Measurements from ENCODE around the gene ACYP2. TPM values are rescaled to one million over a fixed set of nuclear protein-coding genes. Genes with fewer than 3 reads are reported as not detected.
"Not testable (repeated sequence)": the region's sequence is repeated elsewhere in the genome, so short reads cannot be mapped to it uniquely, and the experiment has no call there.

ACYP2 gene
- total RNA-seq, 1 donor from 2014 or later: 7.0 TPM

GRCh38 chr2:54318821-54319220, 203.4 kb downstream of the ACYP2 start:
- no peak for TF ChIP-seq CTCF (IDR thresholded peaks at IDR 0.05; ENCODE audit: unreplicated experiment)
- Mint-ChIP-seq H3K4me3 (ENCODE audit: unreplicated experiment) (no peak overlapping the region), H3K4me1 (ENCODE audit: unreplicated experiment) (no peaks in the 10 kb centered on the region)

GRCh38 chr2:54321047-54321446, 205.6 kb downstream of the ACYP2 start:
- Mint-ChIP-seq H3K4me3 (ENCODE audit: unreplicated experiment) (no peak overlapping the region), H3K9me3 (ENCODE audit: unreplicated experiment) (no peaks in the 10 kb centered on the region), H3K27me3 (ENCODE audit: unreplicated experiment) (no peaks in the 10 kb centered on the region), H3K36me3 (ENCODE audit: low read depth, unreplicated experiment) (peaks cover 3% of the 10 kb centered on the region), H3K4me1 (ENCODE audit: unreplicated experiment) (no peaks in the 10 kb centered on the region), H3K27ac (ENCODE audit: unreplicated experiment) (no peak overlapping the region)
- TF ChIP-seq CTCF (IDR thresholded peaks at IDR 0.05; ENCODE audit: unreplicated experiment): no peak
- DNase-seq (ENCODE audit: low spot score): no peak

More at GRCh38 chr2:54318821-54319220, 203.4 kb downstream of the ACYP2 start:
- Mint-ChIP-seq H3K27me3 (ENCODE audit: unreplicated experiment) (no peaks in the 10 kb centered on the region), H3K36me3 (ENCODE audit: low read depth, unreplicated experiment) (no peaks in the 10 kb centered on the region), H3K9me3 (ENCODE audit: unreplicated experiment) (no peaks in the 10 kb centered on the region), H3K27ac (ENCODE audit: unreplicated experiment) (no peak overlapping the region)
- DNase-seq (ENCODE audit: low spot score): no peak

GRCh38 chr2:54324517-54324916, 209.1 kb downstream of the ACYP2 start:
- H3K9me3 Mint-ChIP-seq (ENCODE audit: unreplicated experiment); H3K27me3 Mint-ChIP-seq (ENCODE audit: unreplicated experiment); H3K27ac Mint-ChIP-seq (ENCODE audit: unreplicated experiment); H3K4me3 Mint-ChIP-seq (ENCODE audit: unreplicated experiment); H3K4me1 Mint-ChIP-seq (ENCODE audit: unreplicated experiment); DNase-seq (ENCODE audit: low spot score); H3K36me3 Mint-ChIP-seq (ENCODE audit: low read depth, unreplicated experiment): not testable (repeated sequence)

- Mint-ChIP-seq H3K27me3 (ENCODE audit: unreplicated experiment) (no peaks in the 10 kb centered on the region), H3K9me3 (ENCODE audit: unreplicated experiment) (no peaks in the 10 kb centered on the region), H3K36me3 (ENCODE audit: low read depth, unreplicated experiment) (peaks cover 3% of the 10 kb centered on the region), H3K4me3 (ENCODE audit: unreplicated experiment) (no peak overlapping the region), H3K4me1 (ENCODE audit: unreplicated experiment) (peaks cover 5% of the 10 kb centered on the region), H3K27ac (ENCODE audit: unreplicated experiment) (no peak overlapping the region)
- TF ChIP-seq CTCF (IDR thresholded peaks at IDR 0.05; ENCODE audit: unreplicated experiment): no peak
- no peak for DNase-seq (ENCODE audit: low spot score)
Measured at GRCh38 chr2:54325148-54325547, 209.7 kb downstream of the ACYP2 start.

GRCh38 chr2:54329482-54330161, 214.2 kb downstream of the ACYP2 start:
- H3K36me3 Mint-ChIP-seq (ENCODE audit: low read depth, unreplicated experiment): no peaks in the 10 kb centered on the region
- peak overlapping the region; percentile 29 for H3K4me3 Mint-ChIP-seq (ENCODE audit: unreplicated experiment)
- peaks cover 11% of the 10 kb centered on the region for H3K4me1 Mint-ChIP-seq (ENCODE audit: unreplicated experiment)
- H3K27ac Mint-ChIP-seq (ENCODE audit: unreplicated experiment): peak overlapping the region; percentile 1
- TF ChIP-seq CTCF (IDR thresholded peaks at IDR 0.05; ENCODE audit: unreplicated experiment): no peak
- H3K27me3 Mint-ChIP-seq (ENCODE audit: unreplicated experiment): peaks cover 10% of the 10 kb centered on the region
- H3K9me3 Mint-ChIP-seq (ENCODE audit: unreplicated experiment): no peaks in the 10 kb centered on the region
- no peak for DNase-seq (ENCODE audit: low spot score)

All from endothelial cell (in vitro differentiated cells).